HG02943 (cell line): ENCODE data around the gene DDIT4.
"Not testable (repeated sequence)": the region's sequence is repeated elsewhere in the genome, so short reads cannot be mapped to it uniquely, and the experiment has no call there.

Source experiments
- ATAC-seq: cut with Tn5 transposase; IDR thresholded peaks from one replicate; pipeline ENCODE4 v1.9.1; 2021; ENCODE audit warnings: mild to moderate bottlenecking, low read depth, moderate library complexity; ENCODE audit not compliant: unreplicated experiment

DDIT4 gene

DNA sequence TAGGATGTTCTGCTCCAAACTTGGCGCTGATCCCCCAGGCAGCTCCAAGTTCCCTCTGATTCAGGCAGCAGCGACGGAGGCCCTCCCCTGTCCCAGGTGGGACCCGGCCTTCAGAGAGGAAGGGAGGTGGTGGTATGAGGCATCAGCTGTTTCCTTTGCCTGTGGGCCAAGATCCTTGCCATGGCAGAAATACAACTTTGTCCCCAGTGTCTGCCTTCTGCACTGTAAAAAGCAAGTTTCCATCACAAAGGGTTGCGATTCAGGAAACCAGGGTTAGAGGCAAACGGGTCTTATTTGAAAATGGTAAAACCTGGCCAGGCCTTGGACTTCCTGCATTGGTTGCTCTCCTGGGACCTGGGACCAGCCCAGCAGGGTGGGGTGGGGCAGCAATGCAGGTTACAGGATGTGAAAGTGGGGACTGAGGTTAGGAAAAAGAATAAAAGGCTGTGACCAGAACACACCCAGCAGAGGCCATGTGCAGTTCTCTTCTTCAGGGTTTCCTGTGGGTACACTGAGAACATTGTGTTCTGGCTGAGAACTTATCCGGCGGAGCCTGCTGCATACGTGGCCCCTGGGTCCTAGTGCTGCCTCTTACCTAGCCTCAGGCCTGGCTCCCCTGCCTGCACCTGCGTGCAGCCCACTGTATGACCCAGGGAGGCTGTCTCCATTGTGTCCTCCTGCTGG is 25.1 kb upstream of the DDIT4 start:
- ATAC-seq = peak; percentile 84

DNA sequence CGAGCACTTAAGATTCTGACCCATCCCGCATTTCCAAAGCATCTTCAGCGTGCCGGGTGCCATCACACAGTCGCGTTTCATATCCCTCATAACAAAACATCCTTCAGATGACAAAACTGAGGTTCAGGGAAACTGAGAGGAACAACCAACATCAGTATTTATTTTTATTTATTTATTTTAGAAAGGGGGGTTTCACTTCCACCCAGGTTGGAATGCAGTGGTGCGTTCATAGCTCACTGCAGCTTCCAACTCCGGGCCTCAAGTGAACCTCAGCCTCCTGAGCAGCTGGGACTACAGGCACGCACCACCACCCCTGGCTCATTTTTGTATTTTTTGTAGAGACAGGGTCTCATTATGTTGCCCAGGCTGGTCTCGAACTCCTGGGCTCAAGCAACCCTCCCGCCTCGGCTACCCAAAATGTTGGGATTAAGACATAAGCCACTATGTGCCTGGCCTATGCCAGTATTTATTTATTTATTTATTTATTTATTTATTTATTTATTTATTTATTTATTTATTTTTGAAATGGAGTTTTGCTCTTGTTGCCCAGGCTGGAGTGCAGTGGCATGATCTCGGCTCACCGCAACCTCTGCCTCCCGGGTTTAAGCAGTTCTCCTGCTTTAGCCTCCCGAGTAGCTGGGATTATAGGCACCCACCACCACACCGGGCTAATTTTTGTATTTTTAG is 24.4 kb upstream of the DDIT4 start:
- not testable (repeated sequence) for ATAC-seq

DNA sequence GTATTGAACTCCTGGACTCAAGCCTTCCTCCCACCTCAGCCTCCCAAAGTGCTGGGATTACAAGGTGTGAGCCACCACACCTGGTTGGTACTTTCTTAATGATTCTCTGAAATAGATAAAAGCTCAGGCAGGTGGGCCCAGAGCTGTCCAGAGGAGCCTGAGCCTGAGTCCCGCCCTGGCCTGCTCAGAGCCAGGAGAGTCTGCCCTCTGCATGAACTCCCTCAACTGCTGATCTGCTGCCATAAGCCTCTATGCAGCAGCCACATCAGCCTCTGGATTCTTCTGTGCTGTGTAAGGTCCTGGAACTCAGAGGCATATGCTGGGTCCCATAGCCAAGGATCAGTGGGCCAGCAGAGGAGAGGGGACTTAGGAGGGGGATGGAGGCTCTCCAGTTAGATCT is 23.1 kb upstream of the DDIT4 start:
- ATAC-seq = no peak

DNA sequence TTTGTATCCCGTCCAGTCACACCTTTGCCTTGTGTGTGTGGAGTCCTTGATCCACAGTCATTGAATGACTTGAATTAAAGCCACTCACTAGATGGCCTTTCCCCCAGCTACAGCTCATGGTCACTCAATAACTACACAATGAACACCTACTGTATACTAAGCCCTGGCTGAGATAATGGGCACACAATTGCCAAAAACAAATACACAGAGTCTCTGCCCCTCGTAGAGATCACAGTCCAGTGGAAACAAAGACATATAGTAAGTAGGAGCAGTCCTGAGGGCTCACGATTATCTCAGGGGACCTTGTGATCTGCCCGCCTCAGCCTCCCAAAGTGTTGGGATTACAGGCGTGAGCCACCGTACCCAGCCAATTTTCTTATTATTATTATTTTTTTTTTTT is 22.1 kb upstream of the DDIT4 start:
- no peak for ATAC-seq

DNA sequence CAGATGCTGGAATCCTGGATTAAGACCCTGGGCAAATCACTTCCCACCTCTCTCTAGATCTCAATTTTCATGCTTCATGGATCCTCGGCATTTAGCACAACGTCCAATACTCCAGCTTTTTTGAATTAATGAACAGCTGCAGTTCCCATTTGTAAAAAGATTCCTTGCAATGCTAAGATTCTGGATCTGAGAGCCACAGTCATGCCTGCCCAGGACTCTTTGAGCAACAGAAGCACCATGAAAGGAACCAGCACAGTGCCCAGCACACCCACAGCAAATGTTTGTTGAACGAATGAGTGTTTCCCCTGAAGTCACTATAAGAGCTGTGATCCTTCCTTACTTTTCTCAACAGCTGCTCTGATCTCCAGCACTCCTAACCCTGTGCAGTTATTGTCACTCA is 20.8 kb upstream of the DDIT4 start:
- no peak for ATAC-seq

DNA sequence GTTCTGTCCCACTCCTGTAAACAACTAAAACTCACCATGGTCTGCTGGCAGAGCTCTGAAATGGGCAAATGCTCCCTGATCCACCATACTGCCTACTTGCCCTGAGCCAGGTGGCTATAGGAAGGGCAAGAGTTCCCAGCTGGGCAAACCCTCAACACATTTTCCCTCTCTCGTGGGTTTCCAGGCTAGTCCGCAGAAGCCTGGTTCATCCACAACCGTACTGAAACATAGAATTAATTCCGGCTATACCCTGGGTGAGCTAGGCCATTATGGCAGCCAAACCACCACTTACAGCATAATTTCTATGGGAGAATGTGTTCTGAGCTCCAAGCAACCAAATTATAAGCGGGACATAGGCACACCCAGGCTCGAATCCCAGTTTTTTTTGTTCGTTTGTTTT is 20.1 kb upstream of the DDIT4 start:
- ATAC-seq = no peak

DNA sequence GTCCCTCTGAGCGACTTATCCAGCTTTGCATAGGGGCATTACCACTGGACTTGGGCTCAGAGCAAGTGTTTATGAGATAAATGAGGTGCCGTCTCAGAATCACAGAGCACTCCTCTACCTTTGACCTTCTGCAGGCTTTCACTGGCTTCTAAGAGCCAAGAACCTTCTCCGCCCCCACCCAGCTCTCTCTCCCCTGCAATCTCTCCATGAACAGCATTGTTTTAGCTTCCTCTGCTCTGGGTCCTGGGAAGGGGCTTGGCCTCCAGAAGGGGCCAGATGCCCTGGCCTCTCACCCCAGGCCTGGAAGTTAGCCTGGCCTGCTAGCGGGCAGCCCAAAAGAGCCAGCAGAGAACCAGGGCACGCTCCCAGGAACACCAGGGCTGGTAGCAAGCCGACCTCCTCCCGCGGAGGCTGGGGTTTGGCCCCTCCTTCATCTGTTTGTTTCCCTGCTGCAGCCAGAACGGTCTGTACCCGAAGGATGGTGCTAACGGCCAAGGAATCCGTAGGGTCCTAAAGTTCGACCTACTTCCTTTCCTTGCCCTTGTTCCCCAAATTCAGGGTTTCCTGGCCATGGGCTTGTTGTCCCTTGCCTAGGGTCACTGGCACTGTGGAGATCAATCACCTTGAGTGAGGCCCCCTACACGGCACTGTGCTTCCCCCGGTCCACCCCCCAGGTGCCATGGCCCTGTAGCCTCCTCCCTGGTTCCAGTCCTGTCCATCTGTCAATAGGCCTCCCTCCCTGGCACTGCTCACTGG is 18.7 kb upstream of the DDIT4 start:
- no peak for ATAC-seq

DNA sequence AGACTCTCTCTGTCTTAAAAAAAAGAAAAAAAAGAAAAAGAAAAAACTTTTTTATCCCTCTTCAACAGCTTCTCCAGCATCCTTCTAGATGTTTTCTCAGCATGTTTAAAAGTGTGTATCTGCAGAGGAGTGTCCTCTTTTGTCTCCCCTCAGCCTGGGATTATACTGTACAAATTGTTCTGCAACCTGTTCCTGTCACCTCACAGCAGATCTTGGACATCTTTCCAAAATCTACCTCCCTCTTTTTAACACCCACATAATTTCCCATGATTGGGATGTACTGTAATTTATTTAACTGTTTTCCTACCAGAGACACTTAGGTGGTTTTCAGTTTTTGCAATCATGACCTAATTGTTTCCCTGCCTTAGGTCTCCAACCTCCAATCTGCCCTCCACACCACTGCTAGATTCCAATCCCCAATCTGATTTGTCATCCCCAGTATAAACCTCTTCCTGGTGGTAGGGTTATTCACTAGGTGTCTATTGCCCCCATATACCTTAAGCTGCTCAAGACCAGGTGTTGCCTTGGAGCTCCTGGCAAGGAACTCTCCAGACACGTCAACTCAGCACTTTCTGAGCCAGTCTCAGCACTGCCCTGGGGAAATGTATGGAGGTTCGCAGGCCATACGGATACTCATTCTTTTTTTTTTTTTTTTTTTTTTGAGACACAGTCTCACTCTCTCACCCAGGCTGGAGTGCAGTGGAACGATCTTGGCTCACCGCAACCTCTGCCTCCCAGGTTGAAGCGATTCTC is 17.6 kb upstream of the DDIT4 start:
- no peak for ATAC-seq

DNA sequence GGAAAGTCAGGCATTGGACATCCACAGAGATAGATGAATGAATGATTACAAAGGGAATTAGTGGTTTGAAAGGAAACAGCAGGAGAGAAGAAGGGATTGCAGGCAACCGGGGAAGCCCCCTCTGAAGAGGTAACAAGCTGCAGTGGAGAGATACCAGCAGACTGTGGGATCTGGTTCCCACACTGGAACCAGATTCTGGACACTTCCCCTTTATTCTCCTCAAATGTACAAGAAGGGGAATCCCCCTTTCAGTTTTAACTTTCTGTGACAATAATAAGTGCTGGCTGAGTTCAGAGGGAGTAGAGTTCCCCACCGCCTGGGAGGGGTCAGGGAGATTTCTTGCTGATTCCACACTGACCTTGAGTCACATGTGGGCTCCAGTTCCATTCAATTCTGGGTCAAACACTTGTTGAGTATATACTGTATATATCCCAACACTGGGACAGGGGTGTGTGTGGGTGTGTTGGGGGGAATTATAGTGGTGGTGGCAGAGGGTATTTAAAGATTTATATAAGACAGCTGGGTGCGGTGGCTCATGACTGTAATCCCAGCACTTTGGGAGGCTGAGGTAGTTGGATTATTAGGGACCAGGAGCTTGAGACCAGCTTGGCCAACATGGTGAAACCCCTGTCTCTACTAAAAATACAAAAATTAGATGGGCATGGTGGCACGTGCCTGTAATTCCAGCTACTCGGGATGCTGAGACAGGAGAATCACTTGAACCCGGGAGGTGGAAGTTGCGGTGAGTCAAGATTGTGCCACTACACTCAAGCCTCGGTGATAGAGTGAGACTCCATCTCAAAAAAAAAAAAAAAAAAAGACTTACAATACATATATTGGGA is 16.5 kb upstream of the DDIT4 start:
- ATAC-seq = no peak

DNA sequence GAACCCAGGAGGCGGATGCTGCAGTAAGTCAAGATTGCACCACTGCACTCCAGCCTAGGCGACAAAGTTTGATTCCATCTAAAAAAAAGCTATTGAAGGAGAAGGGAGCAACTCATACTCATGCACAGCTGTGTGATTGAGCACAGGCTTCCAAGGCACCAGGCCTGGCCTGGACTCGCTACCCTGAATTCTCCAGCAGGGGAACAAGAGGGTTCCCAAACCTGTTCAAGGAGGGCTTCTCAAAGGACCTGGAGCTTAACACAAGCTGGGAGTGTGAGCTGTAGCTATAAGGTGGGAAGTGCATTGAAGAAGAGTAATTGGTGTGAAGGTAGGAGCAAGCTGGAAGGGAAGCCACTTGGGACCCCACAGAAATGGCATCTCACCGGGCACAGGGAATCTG is 15.1 kb upstream of the DDIT4 start:
- ATAC-seq = no peak

DNA sequence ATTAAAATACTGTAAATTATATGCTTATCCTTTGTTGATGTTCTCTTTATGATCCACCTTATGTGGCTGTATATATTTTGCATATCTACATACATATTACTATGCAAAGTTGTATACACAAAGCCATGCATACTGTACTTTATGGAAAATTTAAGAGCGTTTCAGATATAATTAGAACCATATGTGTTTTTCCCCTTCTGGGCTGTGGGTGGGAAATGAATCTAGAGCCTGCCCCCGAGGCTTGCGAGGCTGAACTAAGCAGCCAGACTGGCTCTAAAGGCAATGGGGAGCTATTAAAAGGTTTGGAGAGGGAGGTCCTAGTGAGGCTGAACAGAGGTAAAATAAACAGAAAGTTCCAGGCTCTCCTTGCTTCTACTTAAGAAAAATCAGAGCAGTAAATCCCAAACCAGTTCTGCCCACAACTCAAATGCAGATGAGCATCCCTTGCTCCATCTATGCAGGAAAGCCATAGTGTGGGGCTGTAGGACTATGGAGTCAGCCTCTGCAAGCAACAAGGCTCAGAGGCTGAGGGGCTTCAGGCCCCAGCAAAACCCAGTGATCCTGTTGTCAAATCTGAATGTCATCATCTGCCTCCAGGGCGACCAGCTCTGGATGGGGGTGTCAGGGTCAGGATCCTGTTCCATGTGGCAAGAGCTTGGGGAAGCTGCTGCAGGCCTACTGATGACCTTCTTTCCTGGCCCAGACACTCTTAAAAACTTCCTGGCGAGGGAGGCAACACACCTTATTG is 14.1 kb upstream of the DDIT4 start:
- ATAC-seq = no peak

DNA sequence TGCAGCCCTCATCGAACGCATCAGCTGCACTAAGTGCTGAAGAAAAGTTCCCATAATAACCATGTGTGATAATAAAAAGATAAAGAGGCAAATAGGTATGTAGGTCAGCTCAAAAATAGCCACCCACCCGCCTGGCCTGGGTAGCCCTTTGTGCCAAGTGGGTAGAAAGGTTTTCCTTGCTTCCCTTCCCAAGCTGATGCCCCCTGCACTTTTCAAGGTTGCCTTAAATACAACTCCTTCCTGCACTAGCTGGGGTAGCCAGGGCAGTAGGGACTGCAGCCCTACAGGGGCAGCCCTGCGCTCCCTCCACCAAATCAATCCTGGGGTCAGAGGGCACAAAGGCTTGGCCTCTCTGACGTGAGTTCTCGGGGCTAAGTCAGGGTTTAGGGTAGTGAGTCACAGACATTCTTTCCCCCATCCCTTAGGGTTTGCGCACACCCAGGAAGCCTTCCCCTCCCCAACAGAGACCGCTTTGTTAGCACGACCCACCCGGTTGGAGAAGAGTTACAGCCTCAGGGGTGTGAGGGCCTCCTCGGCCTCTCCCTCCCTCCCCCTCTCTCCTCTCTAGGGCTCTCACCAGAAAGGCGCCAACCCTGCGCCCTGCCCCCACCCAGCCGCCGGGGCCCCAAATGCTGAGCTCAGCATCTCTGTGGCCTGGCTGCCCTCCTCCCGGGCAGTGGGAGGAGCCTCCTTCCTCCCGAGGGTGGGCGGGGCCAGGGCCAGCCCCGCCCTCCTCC is 13.3 kb upstream of the DDIT4 start:
- peak; percentile 49 for ATAC-seq

DNA sequence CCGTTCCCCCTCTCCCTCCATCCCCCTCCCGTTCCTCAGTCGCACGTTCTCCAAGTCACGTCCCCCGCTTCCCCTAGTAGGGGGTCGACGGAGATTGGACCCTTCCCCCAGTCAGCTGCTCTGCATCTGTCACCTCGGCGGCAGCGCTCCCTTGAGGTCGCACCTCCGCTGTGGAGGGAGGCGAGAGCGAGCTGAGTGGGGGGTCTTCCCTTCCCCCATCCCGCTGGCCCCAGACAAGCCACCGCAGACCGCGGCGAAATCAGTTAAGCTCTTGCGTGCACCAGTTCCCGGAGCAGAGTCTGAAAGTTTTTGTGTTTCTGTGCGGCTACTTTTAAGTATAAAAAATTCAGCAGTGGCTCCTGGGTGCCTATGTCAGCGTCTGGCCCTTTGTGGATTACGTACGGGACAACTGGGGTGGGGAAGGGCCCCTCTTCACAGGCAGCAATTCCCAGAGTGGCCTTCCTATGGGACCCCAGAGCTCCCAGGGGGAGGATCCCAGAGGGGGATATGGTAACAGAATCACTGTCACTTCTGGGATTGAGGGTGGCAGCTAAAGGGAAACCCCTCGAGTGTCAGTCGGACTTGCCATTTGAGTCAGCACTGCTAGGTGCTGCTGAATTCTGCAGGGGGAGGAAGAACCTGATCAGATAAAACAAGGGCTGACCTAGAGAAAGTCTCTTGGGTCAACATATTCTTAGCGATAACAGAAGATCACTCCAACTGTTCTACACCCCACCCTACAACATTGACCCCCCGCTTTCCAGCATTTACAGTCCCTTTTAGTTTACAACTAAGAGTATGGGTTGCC is 12.5 kb upstream of the DDIT4 start:
- ATAC-seq = peak; percentile 59

DNA sequence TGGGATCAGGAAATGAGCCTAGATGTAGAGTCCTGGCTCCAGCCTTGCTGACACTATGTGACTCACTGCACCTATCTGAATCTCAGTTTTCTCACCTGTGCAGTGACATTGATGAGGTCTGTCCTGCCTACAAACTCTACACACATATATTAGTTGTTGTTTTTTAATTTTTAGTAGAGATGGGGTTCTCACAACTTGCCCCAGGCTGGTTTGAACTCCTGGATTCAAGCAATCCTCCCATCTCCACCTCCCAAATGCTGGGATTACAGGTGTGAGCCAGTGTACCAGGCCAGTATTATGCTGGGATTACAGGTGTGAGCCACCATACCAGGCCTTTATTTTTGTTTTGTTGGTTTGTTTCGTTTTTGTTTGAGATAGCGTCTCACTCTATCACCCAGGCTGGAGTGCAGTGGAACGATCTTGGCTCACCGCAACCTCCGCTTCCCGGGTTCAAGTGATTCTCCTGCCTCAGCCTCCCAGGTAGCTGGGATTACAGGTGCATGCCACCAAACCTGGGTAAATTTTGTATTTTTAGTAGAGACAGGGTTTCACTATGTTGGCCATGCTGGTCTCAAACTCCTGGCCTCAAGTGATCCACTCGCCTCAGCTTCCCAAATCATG is 11.8 kb upstream of the DDIT4 start:
- ATAC-seq = peak; percentile 10

DNA sequence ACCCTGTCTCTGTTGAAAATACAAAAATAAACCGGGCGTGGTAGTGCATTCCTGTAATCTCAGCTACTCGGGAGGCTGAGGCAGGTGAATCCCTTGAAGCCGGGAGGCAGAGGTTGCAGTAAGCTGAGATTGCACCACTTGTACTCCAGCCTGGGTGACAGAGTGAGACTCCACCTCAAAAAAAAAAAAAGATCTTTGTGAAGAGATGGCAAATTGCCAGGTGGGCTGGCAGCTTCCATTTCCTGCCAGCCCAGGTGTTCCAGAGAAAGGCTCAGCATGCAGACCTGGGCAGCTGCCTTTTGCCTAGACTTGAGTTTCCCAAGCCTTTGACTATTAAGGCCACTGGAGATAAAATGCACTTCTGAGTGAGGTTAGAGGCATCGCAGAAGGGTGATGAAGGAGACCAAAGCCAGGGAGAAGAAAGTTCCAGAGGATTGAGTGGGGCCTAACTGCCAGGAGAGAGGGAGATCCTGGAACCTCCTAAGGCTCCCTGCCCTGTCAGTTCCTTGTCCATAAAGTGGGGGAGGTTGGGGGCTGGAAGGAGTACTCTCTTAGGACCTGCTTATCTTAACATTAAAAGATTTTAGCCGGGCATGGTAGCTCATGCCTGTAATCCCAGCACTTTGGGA is 10.0 kb upstream of the DDIT4 start:
- ATAC-seq = no peak

DNA sequence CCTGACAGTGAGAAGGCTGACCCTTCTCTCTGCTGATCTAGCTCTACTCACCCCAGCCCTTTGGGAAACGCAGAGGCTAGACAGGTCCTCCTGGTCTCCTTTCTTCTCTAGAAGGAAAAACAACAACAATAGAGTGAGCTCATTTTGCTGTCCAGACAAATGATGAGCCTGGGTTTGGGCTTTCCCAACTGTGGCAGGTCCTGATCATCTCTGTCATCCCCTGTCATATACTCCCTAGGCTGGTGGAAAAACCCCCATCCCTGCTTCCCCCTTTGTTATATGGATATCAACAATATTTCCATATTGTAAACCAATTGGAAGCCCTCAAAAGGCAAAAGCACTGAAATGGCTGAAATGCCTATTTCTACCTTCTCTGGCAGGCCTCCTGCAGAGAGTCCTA is 9.2 kb upstream of the DDIT4 start:
- no peak for ATAC-seq

DNA sequence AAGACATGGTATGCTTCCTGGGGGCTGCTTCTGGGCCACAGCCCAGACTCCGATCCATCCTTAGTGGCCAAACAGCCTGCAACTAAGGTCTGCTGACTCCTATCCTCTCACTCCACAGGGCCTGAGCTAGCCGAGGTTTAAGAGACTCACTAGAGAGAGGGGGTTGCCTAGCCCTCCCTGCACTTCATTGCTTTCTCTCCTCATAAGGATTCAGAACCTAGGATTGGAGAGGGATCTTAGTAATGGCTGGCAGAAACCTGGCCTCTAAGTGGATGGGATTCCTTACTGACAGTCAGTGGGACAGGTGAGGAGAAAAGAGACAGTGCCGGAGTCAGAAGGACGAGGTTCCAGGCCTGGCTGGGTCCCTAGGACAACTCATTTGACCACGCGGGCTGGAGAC is 8.2 kb upstream of the DDIT4 start:
- ATAC-seq = no peak
